ENCODE data around the gene CZIB. TPM values are rescaled to one million over a fixed set of nuclear protein-coding genes. Genes with fewer than 3 reads are reported as not detected.
A peak's percentile ranks its signal among the peaks of the same experiment; 100 is the strongest.

The CZIB gene
- 10 to 100 TPM; 28.0 to 61.3 (median 42.4) TPM for total RNA-seq

DNA sequence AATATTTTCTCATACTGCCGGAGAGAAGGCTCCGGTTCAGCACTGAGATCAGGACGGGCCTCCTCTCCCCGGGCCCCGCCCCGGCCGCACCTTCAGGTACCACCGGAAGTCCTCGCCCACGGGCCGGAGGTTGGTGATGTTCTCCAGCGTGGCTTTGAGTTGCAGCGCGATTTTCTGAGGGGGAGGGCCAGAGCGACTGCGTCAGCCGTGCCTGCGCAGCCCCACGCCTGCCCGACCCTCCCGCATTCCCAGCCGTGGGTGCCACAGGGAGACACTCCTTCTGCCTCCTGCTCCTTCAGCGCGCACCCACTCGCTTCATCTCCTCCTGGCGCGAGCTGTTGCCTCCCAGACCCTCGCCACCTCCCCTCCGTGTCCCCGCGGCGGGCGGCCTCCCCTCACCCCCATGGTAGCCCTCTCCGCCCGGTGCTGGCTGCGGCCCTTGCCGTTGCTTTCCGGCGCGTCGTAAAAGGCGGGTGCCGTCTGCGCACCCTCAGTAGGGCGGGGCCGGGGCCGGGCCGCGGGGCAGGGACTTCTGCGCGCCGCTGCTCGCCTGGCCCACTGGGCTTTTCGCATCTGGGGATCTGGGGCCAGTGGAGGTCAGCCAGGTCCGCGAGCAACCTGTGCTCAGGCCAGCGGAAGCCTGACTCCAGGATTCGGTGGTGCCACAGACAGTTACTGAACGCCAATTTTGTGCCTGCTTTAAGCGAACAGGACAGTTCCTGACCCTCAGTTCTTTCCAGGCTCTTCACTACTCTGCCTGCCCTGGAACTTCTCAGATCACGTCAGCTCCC is at the start of gene CZIB:
Gene CZIB (minus strand): TSS at position 464 of the 791 bp plus-strand sequence. CDS start 59 bp downstream, at position 405.
- TF ChIP-seq EP300 (IDR thresholded peaks at IDR 0.05): peak in 1 of 4 donors; percentile 66
- TF ChIP-seq POLR2A (IDR thresholded peaks at IDR 0.05): peak; percentile 57 to 98 (median 85)
- peak; percentile 96 to 98 for TF ChIP-seq POLR2AphosphoS5 (IDR thresholded peaks at IDR 0.05)
- TF ChIP-seq, protein P1, sequence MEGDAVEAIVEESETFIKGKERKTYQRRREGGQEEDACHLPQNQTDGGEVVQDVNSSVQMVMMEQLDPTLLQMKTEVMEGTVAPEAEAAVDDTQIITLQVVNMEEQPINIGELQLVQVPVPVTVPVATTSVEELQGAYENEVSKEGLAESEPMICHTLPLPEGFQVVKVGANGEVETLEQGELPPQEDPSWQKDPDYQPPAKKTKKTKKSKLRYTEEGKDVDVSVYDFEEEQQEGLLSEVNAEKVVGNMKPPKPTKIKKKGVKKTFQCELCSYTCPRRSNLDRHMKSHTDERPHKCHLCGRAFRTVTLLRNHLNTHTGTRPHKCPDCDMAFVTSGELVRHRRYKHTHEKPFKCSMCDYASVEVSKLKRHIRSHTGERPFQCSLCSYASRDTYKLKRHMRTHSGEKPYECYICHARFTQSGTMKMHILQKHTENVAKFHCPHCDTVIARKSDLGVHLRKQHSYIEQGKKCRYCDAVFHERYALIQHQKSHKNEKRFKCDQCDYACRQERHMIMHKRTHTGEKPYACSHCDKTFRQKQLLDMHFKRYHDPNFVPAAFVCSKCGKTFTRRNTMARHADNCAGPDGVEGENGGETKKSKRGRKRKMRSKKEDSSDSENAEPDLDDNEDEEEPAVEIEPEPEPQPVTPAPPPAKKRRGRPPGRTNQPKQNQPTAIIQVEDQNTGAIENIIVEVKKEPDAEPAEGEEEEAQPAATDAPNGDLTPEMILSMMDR (IDR thresholded peaks at IDR 0.05): peak in 1 of 6 experiments; percentile 18
- H3K27ac ChIP-seq: peak within 1 kb of the TSS; percentile 90 to 100 (median 96)
- 0 to 1% methylated on average over 16 to 57 of the region's 61 CpGs for WGBS, 2 donors
- no peaks in the 10 kb centered on the region for H3K27me3 ChIP-seq
- peak within 1 kb of the TSS; percentile 59 to 85 (median 72) for H3K4me3 ChIP-seq
- H3K36me3 ChIP-seq: peaks cover 0 to 31% (median 11%) of the 10 kb centered on the region in 4 donors
- ATAC-seq (ENCODE audit: low FRiP score in 2 of 2) (peak; percentile 98 to 100), DNase-seq (peak; percentile 94 to 98)
- no peaks in the 10 kb centered on the region for H3K9me3 ChIP-seq
- peaks cover 8 to 17% (median 15%) of the 10 kb centered on the region in 4 donors for H3K4me1 ChIP-seq

DNA sequence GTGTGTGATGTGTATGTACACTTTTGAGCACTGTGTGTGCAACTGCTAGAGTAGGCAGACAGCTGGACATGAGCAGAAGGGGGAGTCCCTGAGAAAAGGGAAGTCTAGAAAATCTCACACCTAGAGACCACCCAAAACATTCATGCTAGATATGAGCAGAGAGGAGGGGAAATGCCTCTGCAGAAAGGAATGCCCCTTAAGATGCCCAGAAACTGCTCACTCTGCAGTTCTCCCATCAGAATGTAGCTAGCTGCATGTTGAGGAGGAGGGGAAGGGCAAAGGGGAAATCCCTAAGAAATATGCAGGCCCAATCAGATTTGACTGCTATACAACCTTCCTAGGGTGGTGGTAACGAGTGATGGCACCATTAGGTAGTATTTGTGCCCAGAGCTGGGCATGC is 49.7 kb upstream of the CZIB start:
- no peaks in the 10 kb centered on the region for H3K9me3 ChIP-seq

DNA sequence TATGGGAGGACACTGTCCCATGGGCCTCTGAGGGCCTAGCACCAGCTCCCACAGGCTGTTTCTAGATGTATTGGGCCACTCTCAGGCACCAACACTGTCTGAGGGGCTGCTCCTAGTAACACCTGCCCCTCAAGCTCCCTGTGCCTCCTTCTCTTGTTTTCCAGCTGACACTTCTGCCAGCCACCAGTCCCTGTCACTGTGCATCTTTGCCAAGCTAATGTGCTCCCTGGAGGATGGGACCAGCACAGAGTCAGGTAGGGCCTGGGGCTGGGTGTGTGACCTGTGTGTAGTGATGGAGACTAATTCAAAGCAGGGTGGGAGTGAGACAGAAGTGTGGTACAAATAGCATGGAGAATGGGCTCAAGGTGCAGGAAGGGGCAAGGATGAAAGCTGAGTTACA is 47.3 kb upstream of the CZIB start:
- Histone ChIP-seq H3K36me3 (peaks cover 0 to 8% (median 2%) of the 10 kb centered on the region in 4 donors), H3K27ac (no peak overlapping the region), H3K9me3 (no peaks in the 10 kb centered on the region), H3K4me3 (no peak overlapping the region), H3K4me1 (no peaks in the 10 kb centered on the region), H3K27me3 (no peaks in the 10 kb centered on the region)
- no peak for DNase-seq
- no peak for ATAC-seq (ENCODE audit: low FRiP score in 2 of 2)
- no peak for TF ChIP-seq POLR2A (IDR thresholded peaks at IDR 0.05)
- TF ChIP-seq, protein P1 (IDR thresholded peaks at IDR 0.05): no peak
- TF ChIP-seq EP300 (IDR thresholded peaks at IDR 0.05): no peak
- TF ChIP-seq POLR2AphosphoS5 (IDR thresholded peaks at IDR 0.05): no peak

More for the DNA sequence above, 49.7 kb upstream of the CZIB start:
- Histone ChIP-seq H3K27ac (no peak overlapping the region), H3K36me3 (no peaks in the 10 kb centered on the region), H3K4me1 (no peaks in the 10 kb centered on the region), H3K4me3 (no peak overlapping the region), H3K27me3 (no peaks in the 10 kb centered on the region)
- 71 to 85% methylated on average over 1 of the region's 1 CpG for WGBS, 2 donors
- ATAC-seq (ENCODE audit: low FRiP score in 2 of 2) (no peak), DNase-seq (no peak)
- TF ChIP-seq, protein P1 (IDR thresholded peaks at IDR 0.05): no peak
- TF ChIP-seq POLR2A (IDR thresholded peaks at IDR 0.05): no peak
- TF ChIP-seq POLR2AphosphoS5 (IDR thresholded peaks at IDR 0.05): no peak
- no peak for TF ChIP-seq EP300 (IDR thresholded peaks at IDR 0.05)

DNA sequence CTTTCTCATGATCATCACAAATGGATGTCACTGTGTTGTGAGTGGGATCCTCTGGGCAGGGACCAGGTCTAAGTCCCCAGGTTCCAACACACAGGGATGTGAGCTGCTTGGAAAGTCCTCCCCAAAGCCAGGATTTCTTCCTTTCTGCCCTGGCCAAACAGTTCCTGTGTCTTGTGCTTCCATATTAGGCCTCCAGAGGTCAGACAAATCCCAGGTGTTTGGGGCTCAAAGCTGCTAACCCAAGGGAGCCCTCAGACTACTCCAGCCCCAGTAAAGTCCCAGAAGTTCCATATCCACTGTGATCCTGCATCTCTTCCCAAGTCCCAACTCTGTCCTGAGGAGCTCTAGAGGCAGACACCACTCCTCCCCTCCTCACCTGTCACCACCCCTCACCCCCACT is 45.6 kb upstream of the CZIB start:
- no peaks in the 10 kb centered on the region for H3K4me1 ChIP-seq
- peaks cover 0 to 8% (median 2%) of the 10 kb centered on the region in 4 donors for H3K36me3 ChIP-seq
- DNase-seq: no peak
- H3K4me3 ChIP-seq: no peak overlapping the region
- H3K27me3 ChIP-seq: no peaks in the 10 kb centered on the region
- H3K9me3 ChIP-seq: no peaks in the 10 kb centered on the region
- no peak overlapping the region for H3K27ac ChIP-seq
- no peak for TF ChIP-seq POLR2A (IDR thresholded peaks at IDR 0.05)
- TF ChIP-seq, protein P1 (IDR thresholded peaks at IDR 0.05): peak in 1 of 6 experiments; percentile 11
- no peak for ATAC-seq (ENCODE audit: low FRiP score in 2 of 2)

- Histone ChIP-seq H3K4me3 (no peak overlapping the region), H3K27me3 (no peaks in the 10 kb centered on the region), H3K4me1 (no peaks in the 10 kb centered on the region), H3K27ac (no peak overlapping the region), H3K9me3 (no peaks in the 10 kb centered on the region), H3K36me3 (peaks cover 0 to 11% (median 2%) of the 10 kb centered on the region in 4 donors)
- 92 to 98% methylated on average over 4 of the region's 4 CpGs for WGBS, 2 donors
- no peak for TF ChIP-seq EP300 (IDR thresholded peaks at IDR 0.05)
- TF ChIP-seq POLR2AphosphoS5 (IDR thresholded peaks at IDR 0.05): no peak
- no peak for TF ChIP-seq POLR2A (IDR thresholded peaks at IDR 0.05)
- TF ChIP-seq, protein P1 (IDR thresholded peaks at IDR 0.05): no peak
- ATAC-seq (ENCODE audit: low FRiP score in 2 of 2) (no peak), DNase-seq (no peak)
Observed at GRCh38 chr1:53265581-53265980, 45.1 kb upstream of the CZIB start.
